ENCODE results near the gene LTC4S.

The LTC4S gene

DNA sequence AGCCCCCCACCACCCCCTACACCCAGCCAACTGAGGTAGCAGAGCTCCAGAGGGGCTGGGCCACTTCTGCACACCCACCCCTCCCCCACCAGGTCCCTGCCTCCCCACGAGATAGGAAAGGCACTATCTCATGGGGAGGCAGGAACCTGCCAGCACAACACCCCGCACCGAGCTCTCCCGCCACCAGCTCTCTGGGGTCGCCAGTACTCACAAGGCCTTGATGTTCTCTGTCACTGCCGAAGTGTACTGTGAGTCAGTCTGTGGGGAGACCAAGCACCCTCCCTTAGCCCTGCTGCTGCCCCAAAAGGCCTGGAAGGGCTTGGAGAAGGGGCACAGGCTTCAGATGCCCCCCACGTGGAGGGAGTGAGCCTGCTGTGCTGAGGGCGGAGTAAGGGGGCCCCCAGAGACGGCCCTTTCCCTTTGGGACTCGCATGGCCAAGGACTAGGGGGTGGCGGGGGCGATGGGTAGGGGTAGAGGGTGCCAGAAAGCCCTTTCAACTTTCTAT lies 7.0 kb downstream of the LTC4S start:
- Histone ChIP-seq H3K9ac (ENCODE audit: low read length) (no peak overlapping the region), H4K5ac (ENCODE audit: low read length) (no peak overlapping the region), H2BK5ac (ENCODE audit: low read length) (no peak overlapping the region), H3K4me1 (ENCODE audit: control insufficient read depth, low read depth, low read length) (peaks cover 4% of the 10 kb centered on the region), H3K27ac (ENCODE audit: low read depth, low read length) (no peak overlapping the region), H3K79me2 (ENCODE audit: control insufficient read depth, insufficient read depth, low read length) (peaks cover 6% of the 10 kb centered on the region), H3K4me2 (ENCODE audit: low read length) (no peak overlapping the region), H3K56ac (ENCODE audit: low read length) (no peak overlapping the region), H3K4me3 (ENCODE audit: low read length) (no peak overlapping the region), H3K79me1 (ENCODE audit: low read length) (peaks cover 5% of the 10 kb centered on the region), H4K8ac (ENCODE audit: low read depth, low read length) (no peak overlapping the region), H3K4ac (ENCODE audit: low read depth, low read length) (no peak overlapping the region), H3K27me3 (ENCODE audit: insufficient read depth, low read length, poor library complexity) (no peaks in the 10 kb centered on the region), H2BK120ac (ENCODE audit: low read depth, low read length) (no peak overlapping the region), H3K36me3 (ENCODE audit: control insufficient read depth, insufficient read depth, low read length) (peaks cover 3% of the 10 kb centered on the region), H2BK15ac (replicated peaks; ENCODE audit: low read depth) (no peak overlapping the region), H3K23ac (ENCODE audit: low read length) (no peak overlapping the region), H2AK5ac (ENCODE audit: low read length) (no peak overlapping the region), H3K18ac (ENCODE audit: low read length) (no peak overlapping the region)
- WGBS (ENCODE audit: extremely low coverage, insufficient coverage, low lambda C conversion rate), result no CpG with 5 or more reads among the region's 12 CpGs
- DNase-seq, result no peak

DNA sequence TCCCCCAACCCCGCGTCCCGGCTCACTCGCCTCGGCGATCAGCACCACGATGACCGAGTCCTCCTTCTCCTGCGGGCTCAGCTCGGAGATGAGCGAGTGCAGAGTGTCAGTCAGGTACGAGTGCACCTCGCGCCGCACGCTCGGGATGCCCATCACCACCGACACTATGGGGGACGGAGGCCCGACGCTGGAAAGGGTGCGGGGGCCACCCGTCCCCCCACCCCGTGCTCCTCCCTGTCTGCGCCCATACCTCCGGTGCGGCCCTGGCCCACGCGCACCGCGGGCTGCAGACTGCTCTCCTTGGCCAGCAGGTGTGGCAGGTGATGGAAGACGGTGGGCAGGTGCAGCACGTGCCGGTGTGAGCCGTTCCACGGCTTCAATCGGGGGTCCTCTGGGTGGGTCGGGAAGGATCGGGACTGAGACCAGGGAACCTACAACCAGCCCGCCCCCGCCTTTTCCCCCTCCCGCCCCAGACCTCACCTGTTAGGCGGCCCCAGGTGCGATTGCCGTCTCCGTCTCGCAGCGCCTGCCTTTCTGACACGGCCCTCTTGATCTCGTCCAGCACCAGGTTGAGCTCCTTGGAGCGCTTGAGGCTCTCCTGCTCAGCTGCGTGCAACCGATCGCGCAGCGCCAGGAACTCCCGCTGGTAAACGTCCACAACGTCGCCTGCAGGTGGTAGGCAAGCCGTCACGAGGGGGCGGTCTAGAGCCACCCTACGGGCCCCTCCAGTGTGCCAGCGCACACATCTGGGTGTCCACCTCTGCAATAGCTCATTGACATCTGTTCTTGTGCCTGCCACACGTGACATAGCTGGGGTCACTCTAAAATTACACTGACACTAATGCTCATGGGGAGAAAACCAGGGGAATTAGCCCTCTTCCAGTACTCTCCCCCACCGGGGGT lies 7.8 kb downstream of the LTC4S start:
- Histone ChIP-seq H3K4me2 (ENCODE audit: low read length) (no peak overlapping the region), H3K23ac (ENCODE audit: low read length) (no peak overlapping the region), H2BK5ac (ENCODE audit: low read length) (no peak overlapping the region), H4K5ac (ENCODE audit: low read length) (no peak overlapping the region), H3K4me3 (ENCODE audit: low read length) (no peak overlapping the region), H3K79me1 (ENCODE audit: low read length) (peaks cover 5% of the 10 kb centered on the region), H2BK120ac (ENCODE audit: low read depth, low read length) (no peak overlapping the region), H3K9ac (ENCODE audit: low read length) (no peak overlapping the region), H3K4ac (ENCODE audit: low read depth, low read length) (no peak overlapping the region), H2AK5ac (ENCODE audit: low read length) (no peak overlapping the region), H3K27ac (ENCODE audit: low read depth, low read length) (no peak overlapping the region), H3K56ac (ENCODE audit: low read length) (no peak overlapping the region), H4K8ac (ENCODE audit: low read depth, low read length) (no peak overlapping the region), H3K4me1 (ENCODE audit: control insufficient read depth, low read depth, low read length) (peaks cover 4% of the 10 kb centered on the region), H3K79me2 (ENCODE audit: control insufficient read depth, insufficient read depth, low read length) (peaks cover 6% of the 10 kb centered on the region), H3K27me3 (ENCODE audit: insufficient read depth, low read length, poor library complexity) (no peaks in the 10 kb centered on the region), H3K18ac (ENCODE audit: low read length) (no peak overlapping the region), H3K36me3 (ENCODE audit: control insufficient read depth, insufficient read depth, low read length) (peaks cover 3% of the 10 kb centered on the region), H2BK15ac (replicated peaks; ENCODE audit: low read depth) (no peak overlapping the region)
- WGBS (ENCODE audit: extremely low coverage, insufficient coverage, low lambda C conversion rate), result no CpG with 5 or more reads among the region's 67 CpGs
- peak; percentile 69 for DNase-seq

DNA sequence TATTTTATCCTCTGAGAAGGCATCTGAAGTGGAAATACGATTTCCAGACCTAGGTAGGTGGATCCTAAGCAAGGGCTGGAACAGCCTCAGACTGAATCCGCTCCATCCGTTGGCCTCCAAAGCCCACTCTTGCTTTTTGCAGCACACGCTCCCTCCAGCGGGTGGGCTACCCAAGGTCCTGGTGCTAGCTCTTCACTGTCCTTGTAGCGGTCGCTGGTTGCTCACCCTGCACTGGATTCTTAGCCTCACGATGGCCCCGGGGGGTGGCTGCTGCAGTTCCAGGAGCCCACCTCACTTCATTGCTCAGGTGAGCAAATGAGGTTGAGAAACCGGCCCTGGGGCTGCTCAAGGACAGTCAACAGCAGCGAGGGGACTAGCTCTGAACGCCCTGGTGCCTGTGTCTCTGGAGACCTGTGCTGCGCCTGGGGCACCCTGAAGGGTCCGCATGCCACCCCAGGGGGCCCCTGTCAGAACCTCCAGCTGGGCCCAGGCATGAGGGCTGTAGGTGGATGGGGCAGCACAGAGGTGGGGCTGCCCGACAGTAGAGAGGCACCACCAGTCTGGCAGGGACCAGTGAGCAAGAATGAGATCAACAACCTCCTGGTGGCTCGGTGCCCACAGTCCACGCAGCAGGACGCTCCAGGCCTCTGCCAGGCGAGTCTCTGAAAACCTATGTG lies 8.6 kb downstream of the LTC4S start:
- no peak for DNase-seq

DNA sequence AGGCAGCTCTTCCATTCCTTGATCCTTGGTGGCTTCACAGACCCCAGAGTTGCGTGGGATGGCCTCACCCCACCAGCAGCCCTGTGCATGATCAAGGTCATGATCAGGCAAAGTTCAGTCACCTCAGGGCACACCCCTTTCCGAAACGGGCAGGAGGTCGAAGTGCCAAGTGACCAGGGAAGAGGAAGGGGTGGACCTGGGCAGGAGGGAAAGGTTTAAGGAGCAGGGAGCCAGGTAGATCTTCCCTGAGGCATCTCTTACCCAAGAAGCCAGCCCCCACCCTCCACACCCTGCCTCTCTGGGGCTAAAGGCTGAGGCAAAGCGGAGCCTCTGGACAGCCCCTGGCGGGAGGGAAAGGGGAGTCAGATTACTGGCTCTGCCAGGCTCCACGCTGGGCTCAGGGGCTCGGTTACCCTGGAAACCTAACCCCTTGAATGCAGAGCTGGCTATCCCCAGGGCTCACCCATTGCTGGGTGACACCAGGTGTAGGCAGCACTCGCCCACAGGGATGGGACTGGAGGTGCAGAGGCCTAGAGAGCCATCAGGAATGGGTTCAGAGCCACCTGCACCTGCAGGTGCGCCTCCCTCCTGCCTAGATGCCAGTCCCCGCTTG lies 9.3 kb downstream of the LTC4S start:
- no peak for DNase-seq
- Histone ChIP-seq H3K23ac (ENCODE audit: low read length) (peak overlapping the region; percentile 45), H3K18ac (ENCODE audit: low read length) (no peak overlapping the region), H3K4me2 (ENCODE audit: low read length) (no peak overlapping the region), H3K79me1 (ENCODE audit: low read length) (peaks cover 5% of the 10 kb centered on the region), H3K9ac (ENCODE audit: low read length) (no peak overlapping the region), H3K4ac (ENCODE audit: low read depth, low read length) (no peak overlapping the region), H2BK15ac (replicated peaks; ENCODE audit: low read depth) (no peak overlapping the region), H3K4me3 (ENCODE audit: low read length) (no peak overlapping the region), H3K27me3 (ENCODE audit: insufficient read depth, low read length, poor library complexity) (no peaks in the 10 kb centered on the region), H2AK5ac (ENCODE audit: low read length) (no peak overlapping the region), H3K4me1 (ENCODE audit: control insufficient read depth, low read depth, low read length) (peaks cover 4% of the 10 kb centered on the region), H3K27ac (ENCODE audit: low read depth, low read length) (no peak overlapping the region), H4K5ac (ENCODE audit: low read length) (no peak overlapping the region), H2BK120ac (ENCODE audit: low read depth, low read length) (no peak overlapping the region), H3K56ac (ENCODE audit: low read length) (peak overlapping the region; percentile 25), H2BK5ac (ENCODE audit: low read length) (no peak overlapping the region), H4K8ac (ENCODE audit: low read depth, low read length) (no peak overlapping the region), H3K36me3 (ENCODE audit: control insufficient read depth, insufficient read depth, low read length) (peaks cover 3% of the 10 kb centered on the region), H3K79me2 (ENCODE audit: control insufficient read depth, insufficient read depth, low read length) (peaks cover 6% of the 10 kb centered on the region)
- no CpG with 5 or more reads among the region's 11 CpGs for WGBS (ENCODE audit: extremely low coverage, insufficient coverage, low lambda C conversion rate)

More for the DNA sequence above, 8.6 kb downstream of the LTC4S start:
- Histone ChIP-seq H3K36me3 (ENCODE audit: control insufficient read depth, insufficient read depth, low read length) (peaks cover 3% of the 10 kb centered on the region), H3K79me2 (ENCODE audit: control insufficient read depth, insufficient read depth, low read length) (peaks cover 6% of the 10 kb centered on the region), H3K27me3 (ENCODE audit: insufficient read depth, low read length, poor library complexity) (no peaks in the 10 kb centered on the region), H2BK15ac (replicated peaks; ENCODE audit: low read depth) (no peak overlapping the region), H4K5ac (ENCODE audit: low read length) (no peak overlapping the region), H3K79me1 (ENCODE audit: low read length) (peaks cover 5% of the 10 kb centered on the region), H3K4me2 (ENCODE audit: low read length) (no peak overlapping the region), H3K56ac (ENCODE audit: low read length) (no peak overlapping the region), H3K9ac (ENCODE audit: low read length) (no peak overlapping the region), H3K27ac (ENCODE audit: low read depth, low read length) (no peak overlapping the region), H2BK120ac (ENCODE audit: low read depth, low read length) (no peak overlapping the region), H3K4me3 (ENCODE audit: low read length) (no peak overlapping the region), H3K4ac (ENCODE audit: low read depth, low read length) (no peak overlapping the region), H2BK5ac (ENCODE audit: low read length) (no peak overlapping the region), H3K18ac (ENCODE audit: low read length) (no peak overlapping the region), H3K23ac (ENCODE audit: low read length) (no peak overlapping the region), H4K8ac (ENCODE audit: low read depth, low read length) (no peak overlapping the region), H2AK5ac (ENCODE audit: low read length) (no peak overlapping the region), H3K4me1 (ENCODE audit: control insufficient read depth, low read depth, low read length) (peaks cover 4% of the 10 kb centered on the region)
- WGBS (ENCODE audit: extremely low coverage, insufficient coverage, low lambda C conversion rate), result no CpG with 5 or more reads among the region's 19 CpGs

DNA sequence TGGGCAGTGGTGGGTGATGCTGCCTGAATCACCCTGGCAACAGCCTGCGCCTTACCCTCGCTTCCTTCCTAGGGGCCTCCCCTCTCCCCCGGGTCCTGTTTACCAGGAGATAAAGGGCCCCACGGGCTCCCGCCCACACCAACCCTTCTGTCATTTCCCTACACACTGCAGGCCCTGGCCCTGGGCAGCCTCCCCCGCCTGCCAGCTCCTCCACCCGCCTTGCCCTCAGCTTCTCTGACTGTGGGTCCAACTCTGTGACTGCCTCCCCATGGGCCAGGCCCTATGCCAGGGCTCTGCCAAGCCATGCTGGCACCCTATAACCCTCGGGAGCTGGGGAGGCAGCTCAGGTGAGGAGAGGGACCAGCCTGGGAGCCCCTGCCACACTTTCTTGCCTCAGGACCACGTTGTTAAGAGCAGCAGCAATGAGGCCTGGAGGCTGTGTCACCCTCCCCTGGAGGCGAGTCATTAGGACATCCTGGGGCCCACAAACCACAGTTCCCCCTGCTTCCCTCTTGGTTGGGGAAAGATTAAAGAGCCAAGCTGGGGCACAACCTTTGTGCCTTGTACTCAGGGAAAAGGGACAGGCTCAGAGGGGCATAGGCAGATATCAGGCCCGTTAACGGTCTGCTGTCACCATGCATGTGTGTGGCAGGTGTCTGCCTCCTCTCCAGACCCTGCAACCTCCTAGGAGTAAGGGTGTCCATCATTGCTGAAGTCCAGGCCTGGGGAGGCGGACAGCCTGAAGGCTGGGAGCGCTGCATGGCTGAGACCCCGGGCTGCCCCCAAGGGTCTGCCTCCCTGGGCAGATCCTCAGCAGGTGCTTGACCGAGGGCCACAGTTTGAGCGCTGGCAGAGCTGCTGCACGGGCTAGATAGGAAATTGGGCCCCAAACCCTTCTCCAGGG lies 10.1 kb downstream of the LTC4S start:
- H3K27me3 ChIP-seq (ENCODE audit: insufficient read depth, low read length, poor library complexity), result no peaks in the 10 kb centered on the region
- WGBS (ENCODE audit: extremely low coverage, insufficient coverage, low lambda C conversion rate), result no CpG with 5 or more reads among the region's 18 CpGs
- no peak for DNase-seq

More for the DNA sequence above, 10.1 kb downstream of the LTC4S start:
- Histone ChIP-seq H3K56ac (ENCODE audit: low read length) (peak overlapping the region; percentile 42), H3K4me1 (ENCODE audit: control insufficient read depth, low read depth, low read length) (peaks cover 4% of the 10 kb centered on the region), H3K36me3 (ENCODE audit: control insufficient read depth, insufficient read depth, low read length) (peaks cover 3% of the 10 kb centered on the region), H3K23ac (ENCODE audit: low read length) (peak overlapping the region; percentile 45), H3K4ac (ENCODE audit: low read depth, low read length) (no peak overlapping the region), H3K4me3 (ENCODE audit: low read length) (no peak overlapping the region), H3K18ac (ENCODE audit: low read length) (no peak overlapping the region), H2AK5ac (ENCODE audit: low read length) (no peak overlapping the region), H3K79me2 (ENCODE audit: control insufficient read depth, insufficient read depth, low read length) (peaks cover 6% of the 10 kb centered on the region), H4K8ac (ENCODE audit: low read depth, low read length) (no peak overlapping the region), H2BK15ac (replicated peaks; ENCODE audit: low read depth) (no peak overlapping the region), H3K27ac (ENCODE audit: low read depth, low read length) (no peak overlapping the region), H3K4me2 (ENCODE audit: low read length) (no peak overlapping the region), H3K79me1 (ENCODE audit: low read length) (peaks cover 5% of the 10 kb centered on the region), H4K5ac (ENCODE audit: low read length) (no peak overlapping the region), H2BK5ac (ENCODE audit: low read length) (no peak overlapping the region), H2BK120ac (ENCODE audit: low read depth, low read length) (no peak overlapping the region), H3K9ac (ENCODE audit: low read length) (no peak overlapping the region)

All from mesendoderm (in vitro differentiated cells).